Fibroblast of villous mesenchyme (primary cell): Measurements from ENCODE around the gene FERMT1. TPM values are rescaled to one million over a fixed set of nuclear protein-coding genes. Genes with fewer than 3 reads are reported as not detected.

Experiments used
- DNase-seq: peaks from one replicate; pipeline ENCODE4 v3.0.0-alpha.2; 2010; ENCODE audit warnings: low read depth
- H3K4me3 ChIP-seq: 2 replicates; pipeline ENCODE4 v1.5.1; 2011; ENCODE audit warnings: low read depth, mild to moderate bottlenecking, low read length
- total RNA-seq: library from RNA; depleted of rRNA; stranded (reverse); fragments of >200 nt; gene quantifications from 2 replicates; pipeline ENCODE4 v1.2.3, GENCODE V29; 2012
- TF ChIP-seq, protein P1 (sequence below): IDR thresholded peaks from 2 replicates; pipeline ENCODE4 v1.5.1; 2012; ENCODE audit warnings: low read depth, mild to moderate bottlenecking, low read length; ENCODE audit not compliant: insufficient read depth

Gene FERMT1
- total RNA-seq, 1 donor, result 4.3 TPM

GRCh38 chr20:6040958-6041807, 81.6 kb downstream of the FERMT1 start:
- H3K4me3 ChIP-seq, result no peak overlapping the region
- TF ChIP-seq, protein P1, sequence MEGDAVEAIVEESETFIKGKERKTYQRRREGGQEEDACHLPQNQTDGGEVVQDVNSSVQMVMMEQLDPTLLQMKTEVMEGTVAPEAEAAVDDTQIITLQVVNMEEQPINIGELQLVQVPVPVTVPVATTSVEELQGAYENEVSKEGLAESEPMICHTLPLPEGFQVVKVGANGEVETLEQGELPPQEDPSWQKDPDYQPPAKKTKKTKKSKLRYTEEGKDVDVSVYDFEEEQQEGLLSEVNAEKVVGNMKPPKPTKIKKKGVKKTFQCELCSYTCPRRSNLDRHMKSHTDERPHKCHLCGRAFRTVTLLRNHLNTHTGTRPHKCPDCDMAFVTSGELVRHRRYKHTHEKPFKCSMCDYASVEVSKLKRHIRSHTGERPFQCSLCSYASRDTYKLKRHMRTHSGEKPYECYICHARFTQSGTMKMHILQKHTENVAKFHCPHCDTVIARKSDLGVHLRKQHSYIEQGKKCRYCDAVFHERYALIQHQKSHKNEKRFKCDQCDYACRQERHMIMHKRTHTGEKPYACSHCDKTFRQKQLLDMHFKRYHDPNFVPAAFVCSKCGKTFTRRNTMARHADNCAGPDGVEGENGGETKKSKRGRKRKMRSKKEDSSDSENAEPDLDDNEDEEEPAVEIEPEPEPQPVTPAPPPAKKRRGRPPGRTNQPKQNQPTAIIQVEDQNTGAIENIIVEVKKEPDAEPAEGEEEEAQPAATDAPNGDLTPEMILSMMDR, result no peak
- DNase-seq, result no peak

DNA sequence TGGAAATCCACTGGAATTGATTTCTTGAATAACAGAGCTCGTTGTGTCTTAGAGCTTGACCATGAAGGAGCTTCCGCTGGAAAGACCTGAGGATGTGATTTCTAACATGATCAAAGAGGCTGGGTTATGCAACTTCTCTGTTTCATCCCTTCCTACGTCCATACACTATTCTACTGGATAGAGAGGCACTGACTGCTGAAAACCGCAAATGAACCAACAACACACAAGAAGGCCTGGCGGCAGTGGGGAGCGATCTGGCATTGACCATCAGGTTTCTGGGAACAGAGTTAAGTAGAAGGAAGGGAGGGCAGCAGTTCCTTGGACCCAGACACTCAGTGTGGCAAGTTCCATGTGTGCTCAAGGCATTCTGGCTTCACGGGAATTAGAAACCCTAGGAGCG, 82.3 kb downstream of the FERMT1 start:
- TF ChIP-seq, protein P1, result no peak
- H3K4me3 ChIP-seq, result no peak overlapping the region
- no peak for DNase-seq

- H3K4me3 ChIP-seq, result no peak overlapping the region
- DNase-seq, result no peak
- TF ChIP-seq, protein P1, result no peak
Measured at GRCh38 chr20:6039766-6040165, 83.1 kb downstream of the FERMT1 start.

DNA sequence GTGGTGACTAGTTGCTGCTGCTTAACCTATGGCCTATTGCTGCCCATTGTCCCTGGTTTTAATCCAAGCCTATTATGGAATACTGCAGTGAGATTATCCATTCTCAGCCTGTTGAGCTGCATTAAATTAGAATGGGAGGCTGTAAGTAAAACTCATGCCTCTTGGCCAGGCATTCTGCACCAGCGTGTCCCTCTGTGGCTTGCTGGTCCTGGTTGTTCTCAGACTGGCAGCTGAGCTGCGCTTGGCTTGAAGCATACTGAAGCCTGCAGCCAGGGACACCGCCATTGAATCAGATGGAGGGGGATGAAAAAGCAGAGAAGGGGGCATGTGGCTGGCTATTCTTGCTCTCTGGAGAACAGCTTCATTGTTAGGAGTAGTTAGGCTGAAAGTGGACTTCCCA, 84.6 kb downstream of the FERMT1 start:
- H3K4me3 ChIP-seq, result no peak overlapping the region
- TF ChIP-seq, protein P1, result no peak
- no peak for DNase-seq

DNA sequence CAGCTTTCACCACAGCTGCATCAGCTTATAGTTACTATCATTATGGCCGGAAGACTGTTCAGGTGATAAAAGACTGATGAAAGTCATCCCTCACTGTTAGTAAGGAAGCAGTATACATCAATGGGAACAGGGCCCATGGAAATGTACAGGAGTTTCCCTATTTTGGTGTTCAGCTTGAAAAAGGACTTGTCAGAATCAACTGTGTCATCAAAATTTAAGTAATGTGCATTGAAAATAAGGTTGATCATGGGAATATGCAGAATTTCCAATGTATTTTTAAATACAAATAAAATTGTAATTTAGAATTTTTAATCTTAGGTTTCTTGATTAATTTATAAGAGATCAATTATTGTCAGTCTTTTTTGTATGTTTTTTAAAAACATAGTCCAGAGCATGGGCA, 85.7 kb downstream of the FERMT1 start:
- no peak for DNase-seq
- no peak overlapping the region for H3K4me3 ChIP-seq
- TF ChIP-seq, protein P1, result no peak

- TF ChIP-seq, protein P1, result no peak
- no peak overlapping the region for H3K4me3 ChIP-seq
- no peak for DNase-seq
Measured at GRCh38 chr20:6036213-6036612, 86.6 kb downstream of the FERMT1 start.
